Transverse colon (tissue), 4 donors: ENCODE measurements around the gene FGD5. TPM values are rescaled to one million over a fixed set of nuclear protein-coding genes. Genes with fewer than 3 reads are reported as not detected.

ENCODE experiments used
- DNase-seq: peaks from one replicate; pipeline ENCODE4 v3.0.0-alpha.2; 2019
- H3K27ac ChIP-seq, 4 donors: fragments of 200-600 bp; sonication (generic); 2 replicates each; pipeline ENCODE4 v1.5.1; 2016 to 2018; ENCODE audit warnings: inconsistent platforms in 4 of 4
- H3K27me3 ChIP-seq: fragments of 200-600 bp; sonication (generic); 2 replicates; pipeline ENCODE4 v1.5.1; 2017; ENCODE audit warnings: inconsistent platforms
- H3K36me3 ChIP-seq, 4 donors: fragments of 200-600 bp; sonication (generic); 2 replicates each; pipeline ENCODE4 v1.5.1; 2017 to 2019; ENCODE audit warnings: inconsistent platforms in 4 of 4
- H3K4me1 ChIP-seq, 4 donors: fragments of 200-600 bp; sonication (generic); 2 replicates each; pipeline ENCODE4 v1.5.1; 2017 to 2020; ENCODE audit warnings: inconsistent platforms in 4 of 4
- H3K4me3 ChIP-seq, 4 donors: fragments of 200-600 bp; sonication (generic); 1 replicate in 1 of 4; 2 replicates in 3 of 4; pipeline versions ENCODE4 v1.5.1 to v1.6.1; 2017 to 2019; ENCODE audit warnings: inconsistent platforms in 4 of 4
- H3K9me3 ChIP-seq, 2 donors: fragments of 200-600 bp; sonication (generic); 2 replicates each; pipeline ENCODE4 v1.5.1; 2017 to 2019; ENCODE audit warnings: inconsistent platforms in 2 of 2
- CTCF ChIP-seq, 5 experiments: fragments of 200-600 bp in 3 of 5; fragments of 450-650 bp in 2 of 5; sonication (generic) in 3 of 5; IDR thresholded peaks; 1 replicate in 2 of 5; 2 replicates in 3 of 5; pipeline ENCODE4 v1.5.1; 2016 to 2017; ENCODE audit warnings: antibody characterized with exemption in 5 of 5, inconsistent platforms in 3 of 5, mild to moderate bottlenecking in 2 of 5, moderate library complexity in 1 of 5
- EP300 ChIP-seq: sonication (generic); formaldehyde crosslinking; IDR thresholded peaks from one replicate; pipeline ENCODE4 v1.6.1; 2017; ENCODE audit warnings: antibody characterized with exemption, low read depth
- POLR2A ChIP-seq: fragments of 450-650 bp; IDR thresholded peaks from one replicate; pipeline ENCODE4 v1.6.1; 2016; ENCODE audit warnings: antibody characterized with exemption, mild to moderate bottlenecking, moderate library complexity
- POLR2AphosphoS5 ChIP-seq, 3 donors: sonication (generic); formaldehyde crosslinking; IDR thresholded peaks; one replicate each; pipeline ENCODE4 v1.6.1; 2016; ENCODE audit warnings: antibody characterized with exemption in 3 of 3
- WGBS, 2 donors: methylation state at CpG; one replicate each; pipeline ENCODE4 v1.1.5; 2018; ENCODE audit warnings: low coverage in 1 of 2; 5-methylcytosine and 5-hydroxymethylcytosine counted together
- in situ Hi-C, 4 donors: fragments of 200-750 bp; cut with MboI; loops; one replicate each; pipeline versions ENCODE4 v1.15.0 to v1.15.1; 2017; ENCODE audit warnings: low sequenced_read_pairs in 3 of 4, low pct_ligation_motif_present in 1 of 4, low pct_unique_long_range_greater_than_20kb in 1 of 4
- intact Hi-C: fragments of 100-400 bp; cut with DNase I; formaldehyde crosslinking; loops from one replicate; pipeline ENCODE4 v1.15.1; 2023; ENCODE audit warnings: low total_unique reads
- total RNA-seq, 4 donors: library from RNA; depleted of rRNA; stranded (reverse); fragments of >200 nt; gene quantifications; one replicate each; pipeline ENCODE4 v1.1.0, GENCODE V29; 2016

The FGD5 gene
- total RNA-seq, 4 donors from 2014 or later: 5.6 to 15.9 (median 10.2) TPM

- Histone ChIP-seq H3K4me1 (no peaks in the 10 kb centered on the region), H3K27ac (no peak overlapping the region), H3K4me3 (no peak overlapping the region), H3K9me3 (no peaks in the 10 kb centered on the region), H3K36me3 (no peaks in the 10 kb centered on the region), H3K27me3 (no peaks in the 10 kb centered on the region)
- intact Hi-C loops (no loop called here), in situ Hi-C loops (no loop called here)
- TF ChIP-seq EP300: no peak
- no peak for TF ChIP-seq CTCF (IDR thresholded peaks at IDR 0.05)
- TF ChIP-seq POLR2AphosphoS5 (IDR thresholded peaks at IDR 0.05): no peak
- no peak for TF ChIP-seq POLR2A
- WGBS, 2 donors: 80 to 86% methylated on average over 1 to 16 of the region's 16 CpGs
- DNase-seq: no peak
These were observed 46.1 kb upstream of the FGD5 start for GRCh38 chr3:14772533-14773138.

- H3K9me3 ChIP-seq: no peaks in the 10 kb centered on the region
- no peaks in the 10 kb centered on the region for H3K27me3 ChIP-seq
- H3K36me3 ChIP-seq: no peaks in the 10 kb centered on the region
- H3K4me1 ChIP-seq: no peaks in the 10 kb centered on the region
- no peak overlapping the region for H3K4me3 ChIP-seq
- TF ChIP-seq CTCF (IDR thresholded peaks at IDR 0.05) (no peak), POLR2AphosphoS5 (IDR thresholded peaks at IDR 0.05) (no peak), POLR2A (no peak), EP300 (no peak)
- in situ Hi-C loops: no loop called here
- H3K27ac ChIP-seq: no peak overlapping the region
- DNase-seq: no peak
- intact Hi-C loops: no loop called here
These were observed 45.5 kb upstream of the FGD5 start for GRCh38 chr3:14773281-14773680.

GRCh38 chr3:14773691-14774128 is 45.1 kb upstream of the FGD5 start:
- no peaks in the 10 kb centered on the region for H3K4me1 ChIP-seq
- H3K36me3 ChIP-seq: no peaks in the 10 kb centered on the region
- TF ChIP-seq POLR2A: no peak
- no peak for TF ChIP-seq POLR2AphosphoS5 (IDR thresholded peaks at IDR 0.05)
- TF ChIP-seq CTCF (IDR thresholded peaks at IDR 0.05): no peak
- no peak for TF ChIP-seq EP300
- DNase-seq: no peak
- intact Hi-C loops: no loop called here
- WGBS, 2 donors: 85 to 90% methylated on average over 2 to 6 of the region's 6 CpGs
- H3K27me3 ChIP-seq: no peaks in the 10 kb centered on the region
- in situ Hi-C loops: no loop called here
- H3K4me3 ChIP-seq: no peak overlapping the region
- peaks cover 0 to 2% of the 10 kb centered on the region in 2 donors for H3K9me3 ChIP-seq
- H3K27ac ChIP-seq: no peak overlapping the region

- TF ChIP-seq EP300 (no peak), POLR2AphosphoS5 (IDR thresholded peaks at IDR 0.05) (no peak), POLR2A (no peak), CTCF (IDR thresholded peaks at IDR 0.05) (no peak)
- Histone ChIP-seq H3K27ac (no peak overlapping the region), H3K36me3 (no peaks in the 10 kb centered on the region), H3K4me3 (no peak overlapping the region), H3K4me1 (no peaks in the 10 kb centered on the region), H3K27me3 (no peaks in the 10 kb centered on the region), H3K9me3 (peaks cover 0 to 4% of the 10 kb centered on the region in 2 donors)
- in situ Hi-C loops: no loop called here
- intact Hi-C loops: no loop called here
- 89% methylated on average over 12 of the region's 12 CpGs; no CpG with 5 or more reads in 1 of the 2 donors for WGBS, 2 donors
- no peak for DNase-seq
These were observed 44.3 kb upstream of the FGD5 start for GRCh38 chr3:14774431-14774830.
